ENCODE results near the gene COPRS. TPM values are rescaled to one million over a fixed set of nuclear protein-coding genes. Genes with fewer than 3 reads are reported as not detected.

Gene COPRS
- total RNA-seq, 1 donor from 2014 or later, result 42.1 TPM

GRCh38 chr17:31859487-31860008 lies 504 bp upstream of the COPRS start:
- Mint-ChIP-seq H3K27me3 (ENCODE audit: low read depth) (no peaks in the 10 kb centered on the region), H3K4me3 (ENCODE audit: unreplicated experiment) (peak overlapping the region; percentile 61), H3K36me3 (ENCODE audit: low read depth) (peaks cover 8% of the 10 kb centered on the region), H3K9me3 (ENCODE audit: low read depth) (no peaks in the 10 kb centered on the region), H3K27ac (ENCODE audit: unreplicated experiment) (peak overlapping the region; percentile 60), H3K4me1 (ENCODE audit: low read depth) (peaks cover 24% of the 10 kb centered on the region)
- no peak for TF ChIP-seq CTCF (IDR thresholded peaks at IDR 0.05)
- no peak for DNase-seq (ENCODE audit: low spot score)

- peaks cover 5% of the 10 kb centered on the region for H3K36me3 Mint-ChIP-seq (ENCODE audit: low read depth)
- DNase-seq (ENCODE audit: low spot score), result no peak
- no peaks in the 10 kb centered on the region for H3K27me3 Mint-ChIP-seq (ENCODE audit: low read depth)
- peak overlapping the region; percentile 50 for H3K27ac Mint-ChIP-seq (ENCODE audit: unreplicated experiment)
- H3K9me3 Mint-ChIP-seq (ENCODE audit: low read depth), result no peaks in the 10 kb centered on the region
- peaks cover 24% of the 10 kb centered on the region for H3K4me1 Mint-ChIP-seq (ENCODE audit: low read depth)
- H3K4me3 Mint-ChIP-seq (ENCODE audit: unreplicated experiment), result peak overlapping the region; percentile 71
- TF ChIP-seq CTCF (IDR thresholded peaks at IDR 0.05), result no peak
Observed at GRCh38 chr17:31857920-31858641, 963 bp downstream of the COPRS start.

GRCh38 chr17:31856750-31857149 lies 2.3 kb downstream of the COPRS start:
- no peak for DNase-seq (ENCODE audit: low spot score)
- Mint-ChIP-seq H3K4me3 (ENCODE audit: unreplicated experiment) (no peak overlapping the region), H3K36me3 (ENCODE audit: low read depth) (peaks cover 12% of the 10 kb centered on the region), H3K27ac (ENCODE audit: unreplicated experiment) (no peak overlapping the region), H3K9me3 (ENCODE audit: low read depth) (no peaks in the 10 kb centered on the region), H3K4me1 (ENCODE audit: low read depth) (peaks cover 24% of the 10 kb centered on the region), H3K27me3 (ENCODE audit: low read depth) (no peaks in the 10 kb centered on the region)
- TF ChIP-seq CTCF (IDR thresholded peaks at IDR 0.05), result no peak

GRCh38 chr17:31854672-31855071 lies 4.4 kb downstream of the COPRS start:
- Mint-ChIP-seq H3K9me3 (ENCODE audit: low read depth) (no peaks in the 10 kb centered on the region), H3K4me1 (ENCODE audit: low read depth) (peaks cover 21% of the 10 kb centered on the region), H3K27me3 (ENCODE audit: low read depth) (no peaks in the 10 kb centered on the region), H3K27ac (ENCODE audit: unreplicated experiment) (no peak overlapping the region), H3K36me3 (ENCODE audit: low read depth) (peaks cover 13% of the 10 kb centered on the region), H3K4me3 (ENCODE audit: unreplicated experiment) (no peak overlapping the region)
- DNase-seq (ENCODE audit: low spot score), result no peak
- TF ChIP-seq CTCF (IDR thresholded peaks at IDR 0.05), result no peak

GRCh38 chr17:31853911-31854470 lies 5.1 kb downstream of the COPRS start:
- Mint-ChIP-seq H3K36me3 (ENCODE audit: low read depth) (peaks cover 13% of the 10 kb centered on the region), H3K9me3 (ENCODE audit: low read depth) (no peaks in the 10 kb centered on the region), H3K4me1 (ENCODE audit: low read depth) (peaks cover 16% of the 10 kb centered on the region), H3K27ac (ENCODE audit: unreplicated experiment) (no peak overlapping the region), H3K27me3 (ENCODE audit: low read depth) (no peaks in the 10 kb centered on the region), H3K4me3 (ENCODE audit: unreplicated experiment) (no peak overlapping the region)
- TF ChIP-seq CTCF (IDR thresholded peaks at IDR 0.05), result no peak
- DNase-seq (ENCODE audit: low spot score), result no peak

Data from chondrocyte (in vitro differentiated cells).